Activated CD4-positive, alpha-beta T cell treated with anti-CD3 and anti-CD28 coated beads, Interleukin-2, Interleukin-4, amounts not matched to agents 100 ng/mL and 50 ng/mL, durations not matched to agents 16 hours and 8 hours (primary cell): ENCODE results near the gene SELENON.

Experiments
- DNase-seq: peaks from one replicate; pipeline ENCODE4 v3.0.0-alpha.2; 2020; ENCODE audit warnings: low spot score

Gene SELENON

GRCh38 chr1:25799935-25800702, at the start of gene SELENON:
Gene SELENON (plus strand): TSS chr1:25800193. CDS start chr1:25800231, 38 bp downstream.
- DNase-seq, result no peak

GRCh38 chr1:25750923-25751605, 48.9 kb upstream of the SELENON start:
- DNase-seq, result no peak

DNA sequence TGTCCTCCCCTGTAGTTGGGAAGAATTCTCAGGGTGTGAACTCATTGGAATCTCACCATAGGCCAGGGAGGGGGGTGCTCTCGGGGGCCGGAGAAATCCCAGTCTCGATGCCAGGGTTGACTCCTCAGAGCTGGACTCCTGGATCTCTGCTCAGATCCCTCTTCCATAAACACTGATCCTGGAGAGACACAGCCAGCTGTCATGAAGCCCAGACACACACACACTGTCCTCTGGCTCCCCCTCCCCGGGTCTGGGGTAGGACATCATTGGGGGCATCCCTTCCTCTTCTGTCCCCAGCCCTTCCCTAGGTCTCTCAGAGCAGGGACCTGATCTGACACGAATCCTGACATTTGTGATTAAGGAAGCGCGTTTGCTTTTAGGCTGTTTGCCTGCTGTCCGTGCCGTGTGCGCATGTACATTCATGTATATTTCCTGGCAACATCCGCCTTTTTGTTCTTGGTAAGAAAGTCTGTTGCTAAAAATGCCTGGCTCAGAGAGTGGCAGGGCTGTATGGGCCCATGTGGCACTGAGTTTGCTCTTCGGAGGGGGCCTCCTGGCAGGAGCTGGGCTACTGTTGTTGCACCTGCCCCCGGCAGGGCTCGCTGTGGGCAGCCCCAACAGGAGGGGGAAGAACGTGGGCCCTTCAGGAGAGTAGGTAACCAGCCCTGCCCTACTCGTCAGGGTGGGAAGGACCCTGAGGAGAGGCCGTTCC, 45.4 kb upstream of the SELENON start:
- DNase-seq, result no peak

- no peak for DNase-seq
These were observed 44.4 kb upstream of the SELENON start for GRCh38 chr1:25755475-25756125.

DNA sequence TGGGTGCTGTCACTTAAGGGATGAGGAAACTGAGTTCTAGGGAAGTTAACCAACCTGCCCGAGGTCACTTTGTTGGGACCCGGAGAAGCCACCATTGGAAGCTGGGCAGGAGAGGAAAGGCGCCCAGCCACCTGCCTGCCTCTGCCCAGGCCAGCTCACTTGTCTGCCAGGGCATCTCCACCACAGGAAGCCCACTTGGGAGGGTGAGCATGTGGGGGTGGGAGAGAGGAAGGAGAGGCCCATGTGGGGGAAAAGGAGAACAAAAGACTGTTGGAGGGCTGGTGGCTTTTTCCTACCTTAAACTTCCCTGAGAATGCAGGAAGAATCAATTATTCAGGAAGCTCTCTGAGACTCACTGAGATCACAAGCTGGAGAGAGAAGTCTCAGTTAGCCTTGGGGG, 43.8 kb upstream of the SELENON start:
- no peak for DNase-seq

DNA sequence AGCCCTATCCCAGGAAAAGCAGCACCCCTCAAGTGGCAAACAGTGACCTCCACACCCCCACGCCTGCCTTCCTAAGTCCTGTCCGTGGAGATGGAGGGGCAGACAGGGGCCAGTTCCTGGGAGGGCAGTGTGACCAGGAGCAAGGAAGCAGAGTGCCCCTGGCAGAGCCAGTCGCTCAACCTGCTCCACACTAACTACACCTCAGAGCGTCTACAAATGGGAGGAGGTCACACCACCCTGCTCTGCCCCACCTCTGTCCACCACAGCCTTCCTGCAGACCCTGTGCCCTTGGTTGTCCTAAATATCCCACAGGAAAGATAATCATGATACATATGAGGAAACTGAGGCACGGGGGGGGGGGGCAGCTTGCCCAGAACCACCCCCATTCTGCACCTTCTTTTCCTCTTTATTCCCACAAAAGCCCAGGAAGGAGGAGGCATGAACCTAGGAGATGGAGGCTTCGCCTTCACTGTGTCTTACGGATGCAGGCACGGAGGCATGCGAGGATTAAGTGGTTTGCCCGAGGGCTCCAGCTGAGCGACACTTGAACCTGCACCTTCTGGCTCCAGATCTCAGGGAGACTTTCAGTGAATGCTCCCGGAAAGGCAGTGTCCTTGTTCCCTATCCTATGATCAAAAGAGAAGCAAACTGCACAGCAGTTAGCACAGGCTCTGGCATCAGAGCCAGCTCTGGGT, 42.7 kb upstream of the SELENON start:
- no peak for DNase-seq

DNA sequence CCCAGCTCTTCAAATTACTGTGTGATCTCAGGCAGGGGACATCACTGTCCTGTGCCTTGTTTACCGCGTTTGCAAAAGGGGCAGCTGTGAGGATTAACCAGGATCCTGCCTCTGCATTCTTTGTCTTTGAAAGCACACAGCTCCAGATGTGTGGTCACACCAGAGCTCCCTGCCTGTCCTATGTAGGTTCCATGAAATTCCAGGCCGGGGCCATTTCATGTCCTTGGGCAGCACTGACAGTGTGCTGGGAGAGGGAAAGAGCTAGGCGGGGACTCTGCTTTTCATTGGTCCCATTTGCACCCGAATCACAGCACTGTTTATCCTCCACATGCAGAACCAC, 42.2 kb upstream of the SELENON start:
- no peak for DNase-seq

GRCh38 chr1:25758466-25759070, 41.4 kb upstream of the SELENON start:
- no peak for DNase-seq

DNA sequence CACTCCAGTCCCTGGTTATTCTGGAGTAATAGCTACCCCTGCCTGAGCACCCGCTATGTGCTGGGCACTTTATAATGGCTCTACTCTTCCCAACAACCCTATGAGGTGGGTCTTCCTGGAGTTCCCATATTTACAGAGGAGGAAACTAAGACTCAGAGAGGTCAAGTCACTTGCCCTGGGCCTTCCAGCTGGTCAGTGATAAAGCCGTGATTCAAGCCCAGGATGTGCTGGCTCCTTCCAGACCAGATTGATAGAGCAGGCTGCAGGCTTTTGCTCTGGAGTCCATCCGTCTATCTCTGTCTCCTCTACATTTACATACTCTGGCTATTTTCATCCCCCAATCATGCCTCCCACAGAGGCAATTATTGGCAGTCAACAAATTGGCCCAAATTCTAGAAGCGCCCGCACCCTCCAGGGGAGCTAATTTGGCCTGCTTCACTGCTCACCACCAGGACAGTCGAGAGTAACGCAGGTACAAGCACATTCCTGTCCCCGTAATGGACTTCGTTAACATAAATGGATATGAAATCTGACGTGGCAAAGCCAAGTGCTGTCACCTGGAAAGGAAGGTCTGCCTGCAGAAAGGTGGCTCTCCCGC, 39.8 kb upstream of the SELENON start:
- DNase-seq, result no peak

GRCh38 chr1:25760871-25761270, 39.1 kb upstream of the SELENON start:
- no peak for DNase-seq

DNA sequence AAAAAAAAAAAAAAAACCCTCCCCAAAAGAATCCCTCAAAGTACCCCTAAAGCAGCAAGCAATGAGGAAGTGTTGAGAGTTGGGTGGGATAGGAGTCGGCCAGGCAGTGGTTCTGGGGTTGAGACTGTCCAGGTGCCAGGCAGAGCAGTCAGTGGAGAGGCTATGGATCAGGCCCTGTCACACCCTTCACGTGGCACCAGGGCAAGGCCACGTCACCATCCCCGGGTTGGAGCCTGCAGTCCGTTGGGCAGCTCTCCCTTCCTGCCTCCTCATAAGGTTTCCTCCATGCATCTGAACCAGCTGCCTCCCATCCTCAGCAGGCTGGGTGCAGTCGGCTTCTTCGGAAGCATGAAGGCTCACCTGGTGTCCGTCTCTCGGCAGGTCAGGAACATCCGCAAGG, 36.5 kb upstream of the SELENON start:
- no peak for DNase-seq

- no peak for DNase-seq
These were observed 34.7 kb upstream of the SELENON start for GRCh38 chr1:25765136-25765922.

DNA sequence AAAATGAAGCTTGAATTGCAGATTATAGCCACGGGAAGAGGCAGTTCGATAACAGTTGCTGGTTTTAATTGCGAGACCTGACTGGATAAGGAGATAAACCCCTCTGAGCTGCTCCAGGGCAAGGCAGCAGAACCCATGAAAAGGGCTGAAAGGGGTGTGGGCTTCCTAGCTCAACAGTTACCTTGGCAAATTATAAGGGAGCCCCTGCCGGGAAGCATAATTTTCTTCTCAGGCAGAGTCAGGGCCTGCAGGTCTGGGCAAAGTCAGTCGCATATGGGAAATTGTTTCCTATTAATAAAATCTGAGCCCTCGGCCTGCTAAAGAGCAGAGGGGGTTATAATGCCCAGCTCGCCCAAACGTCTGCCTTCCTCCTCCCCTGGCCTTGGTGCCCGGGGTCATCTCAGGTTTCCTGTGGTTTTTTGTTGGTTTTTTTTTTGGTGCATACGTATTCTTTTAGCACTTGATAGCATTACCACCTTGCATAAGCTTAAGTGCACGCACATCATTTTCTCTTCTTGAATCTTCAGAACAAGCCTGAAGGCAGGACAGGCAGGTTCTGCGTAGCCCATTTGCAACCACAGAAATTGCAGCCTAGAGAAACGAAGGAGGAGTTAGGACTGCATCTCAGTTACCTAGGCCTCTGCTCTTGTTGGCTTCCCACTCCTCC, 33.9 kb upstream of the SELENON start:
- no peak for DNase-seq

DNA sequence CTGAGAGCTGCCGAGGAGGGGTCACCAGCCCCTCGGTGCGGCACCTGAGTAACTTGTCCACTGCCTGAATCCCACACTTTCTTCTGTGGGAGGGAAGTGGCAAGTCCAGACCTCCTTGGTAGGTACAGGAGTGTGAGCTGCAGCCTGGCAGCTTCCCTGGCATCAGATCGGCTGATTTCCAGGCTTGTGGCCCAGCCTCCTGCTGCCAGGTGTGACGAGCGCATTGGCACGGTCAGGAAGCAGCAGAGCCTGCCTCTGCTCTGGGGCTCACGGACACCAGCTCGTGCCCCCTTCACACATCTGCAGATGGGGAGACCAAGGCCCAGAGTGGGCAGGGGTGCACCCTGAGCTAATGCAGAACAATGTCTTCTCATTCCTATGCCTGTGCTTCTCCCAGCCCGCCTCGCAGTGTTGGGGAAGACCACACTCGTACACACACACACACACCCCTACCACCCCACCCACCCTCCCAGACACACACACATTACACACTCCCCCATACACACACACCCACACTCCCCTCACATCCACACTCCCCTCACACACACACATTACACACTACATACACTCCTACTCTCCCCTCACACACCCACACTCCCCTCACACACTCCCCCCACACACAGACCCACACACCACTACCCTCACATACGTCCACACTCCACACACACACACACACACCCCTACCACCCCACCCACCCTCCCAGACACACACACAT, 33.1 kb upstream of the SELENON start:
- no peak for DNase-seq

GRCh38 chr1:25767437-25767770, 32.6 kb upstream of the SELENON start:
- DNase-seq, result no peak

GRCh38 chr1:25768999-25769398, 31.0 kb upstream of the SELENON start:
- DNase-seq, result no peak

- no peak for DNase-seq
These were observed 30.2 kb upstream of the SELENON start for GRCh38 chr1:25769625-25770383.

- no peak for DNase-seq
These were observed 29.3 kb upstream of the SELENON start for GRCh38 chr1:25770541-25771220.
